Measurements from ENCODE around the gene PLXDC2. TPM values are rescaled to one million over a fixed set of nuclear protein-coding genes. Genes with fewer than 3 reads are reported as not detected.

Gene PLXDC2
- total RNA-seq, 8 experiments from 2014 or later = 3.7 to 129 (median 7.6) TPM

GRCh38 chr10:20215547-20216152 is 399.4 kb downstream of the PLXDC2 start:
- no peak overlapping the region for H3K4me3 ChIP-seq
- ATAC-seq (replicated peaks in 6 of 8) = no peak
- in situ Hi-C loops (cut with MboI; ENCODE audit: low pct_unique_long_range_greater_than_20kb in 2 of 9, low sequenced_read_pairs in 9 of 9, unreplicated experiment in 9 of 9) = no loop called here
- no peak overlapping the region for H3K27ac ChIP-seq
- H3K4me1 ChIP-seq (replicated peaks in 1 of 2) = no peaks in the 10 kb centered on the region
- WGBS, 10 experiments = 11 to 48% (median 30%) methylated on average over 2 to 3 of the region's 3 CpGs; no CpG with 5 or more reads in 2 of the 10 experiments

GRCh38 chr10:20221356-20221755 is 405.1 kb downstream of the PLXDC2 start:
- H3K4me1 ChIP-seq (replicated peaks in 1 of 2) = peaks cover 0 to 2% of the 10 kb centered on the region in 2 donors
- ATAC-seq (replicated peaks in 6 of 8) = peak in 1 of 8 experiments; percentile 43
- in situ Hi-C loops (cut with MboI; ENCODE audit: low pct_unique_long_range_greater_than_20kb in 2 of 9, low sequenced_read_pairs in 9 of 9, unreplicated experiment in 9 of 9) = no loop called here
- H3K4me3 ChIP-seq = no peak overlapping the region
- 15 to 100% (median 67%) methylated on average over 1 of the region's 1 CpG; no CpG with 5 or more reads in 1 of the 10 experiments for WGBS, 10 experiments
- no peak overlapping the region for H3K27ac ChIP-seq

GRCh38 chr10:20228729-20229128 is 412.5 kb downstream of the PLXDC2 start:
- in situ Hi-C loops (cut with MboI; ENCODE audit: low pct_unique_long_range_greater_than_20kb in 2 of 9, low sequenced_read_pairs in 9 of 9, unreplicated experiment in 9 of 9) = no loop called here
- Histone ChIP-seq H3K4me3 (no peak overlapping the region), H3K4me1 (replicated peaks in 1 of 2) (no peaks in the 10 kb centered on the region), H3K27ac (no peak overlapping the region)
- peak in 1 of 8 experiments; percentile 90 for ATAC-seq (replicated peaks in 6 of 8)

- ATAC-seq (replicated peaks in 6 of 8) = no peak
- Histone ChIP-seq H3K27ac (no peak overlapping the region), H3K4me1 (replicated peaks in 1 of 2) (no peaks in the 10 kb centered on the region), H3K4me3 (no peak overlapping the region)
- WGBS, 10 experiments = 17 to 100% (median 92%) methylated on average over 1 to 2 of the region's 2 CpGs; no CpG with 5 or more reads in 3 of the 10 experiments
- in situ Hi-C loops (cut with MboI; ENCODE audit: low pct_unique_long_range_greater_than_20kb in 2 of 9, low sequenced_read_pairs in 9 of 9, unreplicated experiment in 9 of 9) = no loop called here
These were observed 416.0 kb downstream of the PLXDC2 start for GRCh38 chr10:20232079-20232705.

- Histone ChIP-seq H3K4me3 (no peak overlapping the region), H3K4me1 (replicated peaks in 1 of 2) (no peaks in the 10 kb centered on the region), H3K27ac (no peak overlapping the region)
- no peak for ATAC-seq (replicated peaks in 6 of 8)
- in situ Hi-C loops (cut with MboI; ENCODE audit: low pct_unique_long_range_greater_than_20kb in 2 of 9, low sequenced_read_pairs in 9 of 9, unreplicated experiment in 9 of 9) = no loop called here
These were observed 417.2 kb downstream of the PLXDC2 start for GRCh38 chr10:20233423-20233822.

GRCh38 chr10:20234579-20234978 is 418.3 kb downstream of the PLXDC2 start:
- Histone ChIP-seq H3K4me3 (no peak overlapping the region), H3K4me1 (replicated peaks in 1 of 2) (no peaks in the 10 kb centered on the region), H3K27ac (no peak overlapping the region)
- ATAC-seq (replicated peaks in 6 of 8) = peak in 2 of 8 experiments; percentile 56 to 74
- in situ Hi-C loops (cut with MboI; ENCODE audit: low pct_unique_long_range_greater_than_20kb in 2 of 9, low sequenced_read_pairs in 9 of 9, unreplicated experiment in 9 of 9) = no loop called here
- WGBS, 10 experiments = 16 to 100% (median 87%) methylated on average over 2 to 5 of the region's 5 CpGs

GRCh38 chr10:20237091-20237570 is 420.9 kb downstream of the PLXDC2 start:
- in situ Hi-C loops (cut with MboI; ENCODE audit: low pct_unique_long_range_greater_than_20kb in 2 of 9, low sequenced_read_pairs in 9 of 9, unreplicated experiment in 9 of 9) = no loop called here
- WGBS, 10 experiments = 60 to 100% (median 87%) methylated on average over 1 to 2 of the region's 2 CpGs

GRCh38 chr10:20237586-20237985 is 421.4 kb downstream of the PLXDC2 start:
- no peak overlapping the region for H3K4me3 ChIP-seq
- in situ Hi-C loops (cut with MboI; ENCODE audit: low pct_unique_long_range_greater_than_20kb in 2 of 9, low sequenced_read_pairs in 9 of 9, unreplicated experiment in 9 of 9) = no loop called here
- H3K27ac ChIP-seq = no peak overlapping the region
- no peaks in the 10 kb centered on the region for H3K4me1 ChIP-seq (replicated peaks in 1 of 2)
- ATAC-seq (replicated peaks in 6 of 8) = no peak

More at GRCh38 chr10:20237091-20237570, 420.9 kb downstream of the PLXDC2 start:
- no peak for ATAC-seq (replicated peaks in 6 of 8)
- Histone ChIP-seq H3K27ac (no peak overlapping the region), H3K4me1 (replicated peaks in 1 of 2) (no peaks in the 10 kb centered on the region), H3K4me3 (no peak overlapping the region)

- ATAC-seq (replicated peaks in 6 of 8) = no peak
- Histone ChIP-seq H3K4me3 (no peak overlapping the region), H3K27ac (no peak overlapping the region), H3K4me1 (replicated peaks in 1 of 2) (no peaks in the 10 kb centered on the region)
- in situ Hi-C loops (cut with MboI; ENCODE audit: low pct_unique_long_range_greater_than_20kb in 2 of 9, low sequenced_read_pairs in 9 of 9, unreplicated experiment in 9 of 9) = no loop called here
- 0 to 100% (median 93%) methylated on average over 1 of the region's 1 CpG for WGBS, 10 experiments
These were observed 424.4 kb downstream of the PLXDC2 start for GRCh38 chr10:20240643-20241042.

- WGBS, 10 experiments = 0 to 70% (median 50%) methylated on average over 1 to 3 of the region's 3 CpGs
These were observed 431.2 kb downstream of the PLXDC2 start for GRCh38 chr10:20247454-20247853.

GRCh38 chr10:20247891-20248708 is 431.9 kb downstream of the PLXDC2 start:
- ATAC-seq (replicated peaks in 6 of 8) = peak; percentile 39 to 86 (median 63)
- in situ Hi-C loops (cut with MboI; ENCODE audit: low pct_unique_long_range_greater_than_20kb in 2 of 9, low sequenced_read_pairs in 9 of 9, unreplicated experiment in 9 of 9) = no loop called here
- peak overlapping the region in 1 of 2 donors; percentile 3 for H3K27ac ChIP-seq

More at GRCh38 chr10:20247454-20247853, 431.2 kb downstream of the PLXDC2 start:
- peaks cover 18 to 24% of the 10 kb centered on the region in 2 donors for H3K4me1 ChIP-seq (replicated peaks in 1 of 2)
- H3K27ac ChIP-seq = no peak overlapping the region
- H3K4me3 ChIP-seq = no peak overlapping the region
- in situ Hi-C loops (cut with MboI; ENCODE audit: low pct_unique_long_range_greater_than_20kb in 2 of 9, low sequenced_read_pairs in 9 of 9, unreplicated experiment in 9 of 9) = no loop called here
- peak in 5 of 8 experiments; percentile 18 to 91 (median 76) for ATAC-seq (replicated peaks in 6 of 8)

GRCh38 chr10:20254078-20254477 is 437.8 kb downstream of the PLXDC2 start:
- in situ Hi-C loops (cut with MboI; ENCODE audit: low pct_unique_long_range_greater_than_20kb in 2 of 9, low sequenced_read_pairs in 9 of 9, unreplicated experiment in 9 of 9) = no loop called here
- 0 to 100% (median 71%) methylated on average over 2 to 3 of the region's 3 CpGs; no CpG with 5 or more reads in 2 of the 10 experiments for WGBS, 10 experiments
- no peak overlapping the region for H3K27ac ChIP-seq
- peaks cover 0 to 6% of the 10 kb centered on the region in 2 donors for H3K4me1 ChIP-seq (replicated peaks in 1 of 2)
- H3K4me3 ChIP-seq = no peak overlapping the region
- no peak for ATAC-seq (replicated peaks in 6 of 8)

More at GRCh38 chr10:20247891-20248708, 431.9 kb downstream of the PLXDC2 start:
- WGBS, 10 experiments = 20 to 54% (median 35%) methylated on average over 3 to 6 of the region's 7 CpGs; no CpG with 5 or more reads in 2 of the 10 experiments
- Histone ChIP-seq H3K4me1 (replicated peaks in 1 of 2) (peaks cover 18 to 24% of the 10 kb centered on the region in 2 donors), H3K4me3 (no peak overlapping the region)

GRCh38 chr10:20254497-20254896 is 438.3 kb downstream of the PLXDC2 start:
- in situ Hi-C loops (cut with MboI; ENCODE audit: low pct_unique_long_range_greater_than_20kb in 2 of 9, low sequenced_read_pairs in 9 of 9, unreplicated experiment in 9 of 9) = no loop called here
- WGBS, 10 experiments = 14 to 100% (median 89%) methylated on average over 1 of the region's 1 CpG; no CpG with 5 or more reads in 1 of the 10 experiments
- H3K4me1 ChIP-seq (replicated peaks in 1 of 2) = peaks cover 0 to 2% of the 10 kb centered on the region in 2 donors
- no peak overlapping the region for H3K27ac ChIP-seq
- ATAC-seq (replicated peaks in 6 of 8) = no peak
- no peak overlapping the region for H3K4me3 ChIP-seq
